OCI-LY3 (cell line): Measurements from ENCODE around the gene PGAM2.

Experiments
- EZH2phosphoT487 ChIP-seq: fragments of 200-600 bp; shearing (Covaris generic); IDR thresholded peaks from 2 replicates; pipeline ENCODE4 v1.6.1; 2018; ENCODE audit warnings: antibody characterized with exemption, mixed run types, low read depth
- TF ChIP-seq, protein P1 (sequence below): fragments of 200-600, 300-600 bp; sonication (generic); IDR thresholded peaks from 2 replicates; pipeline ENCODE4 v1.5.1; 2014; ENCODE audit warnings: antibody characterized with exemption, low read length, low read depth

- TF ChIP-seq, protein P1, sequence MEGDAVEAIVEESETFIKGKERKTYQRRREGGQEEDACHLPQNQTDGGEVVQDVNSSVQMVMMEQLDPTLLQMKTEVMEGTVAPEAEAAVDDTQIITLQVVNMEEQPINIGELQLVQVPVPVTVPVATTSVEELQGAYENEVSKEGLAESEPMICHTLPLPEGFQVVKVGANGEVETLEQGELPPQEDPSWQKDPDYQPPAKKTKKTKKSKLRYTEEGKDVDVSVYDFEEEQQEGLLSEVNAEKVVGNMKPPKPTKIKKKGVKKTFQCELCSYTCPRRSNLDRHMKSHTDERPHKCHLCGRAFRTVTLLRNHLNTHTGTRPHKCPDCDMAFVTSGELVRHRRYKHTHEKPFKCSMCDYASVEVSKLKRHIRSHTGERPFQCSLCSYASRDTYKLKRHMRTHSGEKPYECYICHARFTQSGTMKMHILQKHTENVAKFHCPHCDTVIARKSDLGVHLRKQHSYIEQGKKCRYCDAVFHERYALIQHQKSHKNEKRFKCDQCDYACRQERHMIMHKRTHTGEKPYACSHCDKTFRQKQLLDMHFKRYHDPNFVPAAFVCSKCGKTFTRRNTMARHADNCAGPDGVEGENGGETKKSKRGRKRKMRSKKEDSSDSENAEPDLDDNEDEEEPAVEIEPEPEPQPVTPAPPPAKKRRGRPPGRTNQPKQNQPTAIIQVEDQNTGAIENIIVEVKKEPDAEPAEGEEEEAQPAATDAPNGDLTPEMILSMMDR: no peak
- no peak for TF ChIP-seq EZH2phosphoT487
Observed at GRCh38 chr7:44050915-44051560, 14.3 kb downstream of the PGAM2 start.
